ENCODE data around the gene HDGFL2.
"Not testable (repeated sequence)": the region's sequence is repeated elsewhere in the genome, so short reads cannot be mapped to it uniquely, and the experiment has no call there.

HDGFL2 gene

GRCh38 chr19:4517451-4518057 lies 45.5 kb downstream of the HDGFL2 start:
- no peak for DNase-seq

DNA sequence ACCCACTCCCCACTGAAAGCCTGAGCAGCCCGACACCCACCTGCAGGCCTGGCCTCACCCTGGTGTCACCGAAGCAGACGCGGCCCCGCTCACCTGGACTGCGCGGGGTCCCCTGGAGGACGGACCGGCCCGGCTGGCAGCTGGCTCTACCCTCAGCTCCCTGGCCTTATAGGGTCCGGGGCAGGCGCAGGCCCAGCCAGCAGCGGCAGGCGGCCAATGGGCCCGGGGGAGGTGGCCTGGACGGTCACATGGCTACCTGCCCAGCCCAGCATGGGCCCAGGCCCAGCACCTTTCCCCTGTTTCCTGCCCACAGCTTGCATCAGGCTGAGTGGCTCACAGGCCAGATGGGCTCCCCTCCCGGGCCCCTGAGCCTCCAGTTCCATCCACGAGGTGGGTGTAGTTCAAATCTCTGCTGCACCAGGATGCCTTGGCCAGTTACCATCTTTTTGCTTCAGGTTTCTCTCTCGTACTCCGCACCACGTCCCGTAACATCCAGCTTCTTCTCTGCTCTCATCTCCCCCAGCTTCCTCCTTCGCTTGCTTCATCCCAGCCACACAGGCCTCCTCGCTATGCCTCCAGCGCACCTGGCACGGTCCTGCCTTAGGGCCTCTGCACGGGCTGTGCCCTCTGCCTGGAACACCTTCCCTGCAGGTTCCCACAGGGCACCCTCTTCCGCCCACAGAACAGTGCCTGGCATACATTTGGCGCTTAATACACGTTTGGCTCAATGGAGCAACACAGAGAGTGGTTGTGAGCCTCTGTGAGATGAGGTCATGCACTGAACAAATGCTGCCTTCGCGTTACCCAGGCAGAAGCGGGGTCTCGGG lies 46.5 kb downstream of the HDGFL2 start, which contains the start of gene PLIN4:
Gene PLIN4, minus strand, starts transcription at position 142 of the 827 bp plus-strand sequence. CDS start 214 bp downstream, outside the sequence.
- no peak for DNase-seq

DNA sequence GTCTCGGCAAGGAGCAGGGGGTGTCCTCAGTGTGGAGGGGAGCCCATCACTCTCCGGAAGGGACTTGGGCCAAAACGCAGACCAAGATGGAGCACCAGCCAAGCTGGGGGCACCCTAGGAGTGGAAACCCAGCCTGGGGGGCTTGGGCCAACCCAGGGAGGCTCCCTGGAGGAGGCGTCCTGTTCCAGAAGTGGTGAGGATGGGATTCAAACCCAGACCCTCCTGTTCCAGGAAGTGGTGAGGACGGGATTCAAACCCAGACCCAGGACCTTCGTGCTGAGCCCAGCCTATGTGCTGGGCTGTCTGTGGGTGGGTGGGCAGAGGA lies 47.0 kb downstream of the HDGFL2 start:
- DNase-seq = no peak

- DNase-seq = no peak
Measured at GRCh38 chr19:4519521-4520277, 47.6 kb downstream of the HDGFL2 start.

GRCh38 chr19:4521170-4521887 lies 49.2 kb downstream of the HDGFL2 start:
- no peak for DNase-seq

DNA sequence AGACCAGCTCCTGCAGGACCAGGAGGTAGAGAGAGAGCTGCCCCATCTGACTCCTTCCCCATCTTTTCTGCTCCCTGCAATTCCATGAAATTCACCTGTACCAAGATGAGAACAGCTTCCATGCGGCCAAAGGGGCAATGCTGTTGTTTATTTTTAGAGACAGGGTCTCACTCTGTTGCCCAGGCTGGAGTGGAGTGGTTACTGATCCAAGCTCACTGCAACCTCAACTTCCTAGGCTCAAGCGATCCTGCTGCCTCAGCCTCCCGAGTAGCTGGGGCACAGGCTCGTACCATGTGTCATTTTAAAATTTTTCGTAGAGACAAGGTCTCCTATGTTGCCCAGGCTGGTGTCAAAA lies 49.8 kb downstream of the HDGFL2 start:
- no peak for DNase-seq

DNA sequence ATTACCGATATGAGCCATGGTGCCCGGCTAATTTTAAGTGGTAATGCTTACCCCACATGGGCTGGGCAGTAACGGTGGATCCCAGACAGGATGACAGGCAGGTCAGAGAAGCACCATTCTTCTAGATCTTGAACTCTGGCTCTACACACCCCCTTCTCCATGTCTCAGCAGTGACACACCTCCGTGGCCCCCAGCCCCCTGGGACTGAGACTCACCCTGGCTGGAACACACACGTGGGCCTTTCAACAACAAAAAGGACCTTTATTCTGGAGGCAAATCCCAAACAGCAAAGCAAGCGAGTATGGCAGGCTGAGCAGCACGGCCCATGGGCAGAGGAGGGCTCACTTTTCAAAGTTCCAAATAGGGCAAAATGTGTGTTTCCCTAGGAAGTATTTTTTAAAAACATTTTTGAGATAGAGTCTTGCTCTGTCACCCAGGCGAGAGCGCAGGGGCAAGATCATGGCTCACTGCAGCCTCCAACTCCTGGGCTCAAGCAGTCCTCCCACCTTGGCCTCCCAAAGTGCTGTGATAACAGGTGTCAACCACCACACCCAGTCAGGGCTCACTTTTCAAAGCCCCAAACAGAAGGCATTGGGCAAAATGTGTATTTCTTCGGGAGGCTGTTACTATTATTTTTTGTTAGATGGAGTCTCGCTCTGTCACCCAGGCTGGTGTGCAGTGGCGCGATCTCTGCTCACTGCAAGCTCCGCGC lies 50.4 kb downstream of the HDGFL2 start:
- no peak for DNase-seq

DNA sequence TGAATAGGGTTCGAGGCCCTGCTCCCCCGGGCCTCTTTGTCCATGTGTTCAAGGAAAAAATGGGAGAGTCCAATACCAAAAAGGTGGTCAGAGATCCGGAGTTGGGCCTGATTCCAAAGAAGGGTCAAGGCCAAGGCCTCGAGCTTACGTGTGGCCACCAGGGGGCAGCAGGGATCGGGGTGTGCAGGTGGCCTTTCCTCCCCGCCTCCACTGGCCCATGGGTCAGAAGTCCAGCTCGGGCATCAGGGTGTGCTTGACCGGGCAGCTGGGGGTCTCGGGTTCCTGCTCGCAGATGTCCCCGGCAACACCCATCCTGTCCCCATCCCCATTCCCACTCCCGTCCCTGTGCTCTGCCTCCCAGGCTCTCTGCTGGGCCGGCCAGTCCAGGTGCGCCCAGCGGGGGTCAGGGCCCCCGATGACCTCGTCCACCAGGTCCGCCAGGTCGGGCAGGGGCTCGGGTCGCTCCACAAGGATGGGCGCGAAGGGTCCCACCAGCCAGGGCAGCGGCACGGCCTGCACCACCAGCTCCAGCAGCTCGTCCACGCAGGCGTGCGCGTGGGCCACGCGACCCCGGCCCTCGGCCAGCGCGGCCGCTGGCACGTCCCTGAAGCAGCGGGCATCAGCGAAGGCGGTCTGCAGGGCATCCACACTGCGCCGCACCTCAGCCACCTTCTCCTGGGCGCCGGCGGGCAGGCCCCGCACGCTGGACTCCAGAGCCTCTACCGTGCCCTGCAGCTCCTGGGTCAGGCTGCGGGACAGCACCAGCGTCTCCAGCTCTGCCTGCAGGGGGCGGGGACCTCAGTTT lies 51.4 kb downstream of the HDGFL2 start:
- peak; percentile 45 to 55 for DNase-seq

DNA sequence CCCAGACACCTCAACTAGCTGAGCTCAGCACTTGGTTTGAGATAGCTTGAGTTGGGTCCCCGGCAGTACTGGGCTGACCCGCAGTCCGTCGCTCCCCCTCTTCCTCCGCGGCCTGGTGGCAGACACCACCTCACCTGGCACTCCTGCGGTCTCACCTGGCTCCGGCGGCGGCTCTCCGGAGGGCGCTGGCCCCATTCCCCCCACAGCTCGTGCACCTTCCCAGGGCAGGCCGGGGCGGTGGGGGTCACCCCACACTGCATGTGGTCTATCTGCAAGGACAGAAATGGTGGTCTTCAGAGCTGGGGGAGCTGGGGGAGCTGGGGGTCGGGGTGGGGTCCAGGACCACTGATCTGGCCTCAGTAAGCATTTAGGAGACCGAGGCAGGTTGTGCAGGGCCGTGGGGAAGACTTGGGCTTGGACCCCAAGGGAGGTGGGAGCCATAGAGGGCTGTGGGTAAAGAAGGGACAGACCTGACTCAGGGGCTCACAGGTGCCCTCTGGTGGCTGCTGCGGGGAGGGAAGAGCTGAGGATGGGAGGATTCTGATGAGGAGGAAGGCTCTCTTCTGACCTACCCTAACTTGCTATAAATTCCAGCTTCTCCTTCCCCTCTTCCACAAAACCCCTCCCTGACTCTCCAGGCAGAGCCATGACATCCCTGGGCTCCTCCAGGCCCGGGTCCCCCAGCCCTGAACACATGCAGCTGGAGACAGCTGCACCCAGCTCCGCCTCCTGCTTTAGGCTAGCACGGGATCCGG lies 52.9 kb downstream of the HDGFL2 start:
- DNase-seq = peak; percentile 82 to 83

DNA sequence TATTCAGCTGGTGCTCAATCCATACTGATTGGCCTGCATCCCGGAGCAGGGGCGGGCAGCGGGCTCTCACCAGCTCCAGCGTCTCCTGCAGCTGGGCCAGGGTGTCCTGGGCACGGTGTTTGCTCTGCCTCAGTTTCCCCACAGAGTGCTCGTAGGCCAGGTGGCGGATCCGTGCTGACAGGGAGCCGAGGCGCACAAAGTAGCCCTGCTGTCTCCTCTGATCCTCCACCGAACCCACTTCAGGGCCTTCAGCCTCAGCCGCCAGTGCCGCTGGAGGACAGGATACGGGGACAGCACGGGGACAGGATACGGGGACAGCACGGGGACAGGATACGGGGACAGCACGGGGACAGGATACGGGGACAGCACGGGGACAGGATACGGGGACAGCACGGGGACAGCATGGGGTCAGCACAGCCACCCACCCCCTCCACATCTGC lies 53.5 kb downstream of the HDGFL2 start:
- DNase-seq = no peak

DNA sequence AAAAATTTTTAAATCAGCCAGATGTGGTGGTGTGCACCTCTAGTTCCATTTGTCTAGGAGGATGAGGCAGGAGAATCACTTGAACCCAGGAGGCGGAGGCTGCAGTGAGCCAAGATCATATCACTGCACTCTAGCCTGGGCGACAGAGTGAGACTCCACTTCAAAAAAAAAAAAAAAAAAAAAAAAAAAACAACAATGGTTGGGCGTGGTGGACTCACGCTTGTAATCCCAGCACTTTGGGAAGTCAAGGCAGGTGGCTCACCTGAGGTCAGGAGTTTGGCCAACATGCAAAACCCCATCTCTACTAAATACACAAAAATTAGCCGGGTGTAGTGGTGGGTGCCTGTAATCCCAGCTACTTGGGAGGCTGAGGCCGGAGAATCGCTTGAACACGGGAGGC lies 55.3 kb downstream of the HDGFL2 start:
- not testable (repeated sequence) for DNase-seq

- no peak for DNase-seq
Measured at GRCh38 chr19:4528843-4529242, 56.7 kb downstream of the HDGFL2 start.

- DNase-seq = no peak
Measured at GRCh38 chr19:4529924-4530522, 57.9 kb downstream of the HDGFL2 start.

DNA sequence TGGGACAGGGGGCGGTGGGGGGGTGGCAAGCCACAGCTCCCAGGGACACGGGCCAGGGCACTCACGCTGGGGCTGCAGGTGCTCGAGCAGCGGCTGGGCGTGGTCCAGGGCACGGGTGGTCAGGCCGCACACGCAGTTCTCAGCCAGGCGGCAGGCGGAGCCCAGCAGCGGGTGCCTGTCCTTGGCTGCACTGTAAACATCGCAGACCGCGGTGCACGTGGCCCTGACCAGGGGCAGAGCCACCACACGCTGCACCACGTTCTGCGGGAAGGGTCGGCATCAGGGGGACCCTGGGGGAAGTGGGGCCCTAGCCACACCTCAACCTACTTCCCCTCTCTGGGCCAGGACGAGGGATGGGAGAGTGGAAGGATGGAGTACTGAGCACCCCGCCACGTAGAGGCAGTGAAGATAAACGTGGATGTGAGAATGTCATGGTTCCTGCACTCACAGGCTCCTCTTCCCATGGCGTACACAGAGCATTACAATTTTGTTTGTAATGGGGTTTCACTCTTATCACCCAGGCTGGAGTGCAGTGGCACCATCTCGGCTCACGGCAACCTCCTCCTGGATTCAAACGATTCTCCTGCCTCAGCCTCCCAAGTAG lies 59.6 kb downstream of the HDGFL2 start:
- DNase-seq = no peak

DNA sequence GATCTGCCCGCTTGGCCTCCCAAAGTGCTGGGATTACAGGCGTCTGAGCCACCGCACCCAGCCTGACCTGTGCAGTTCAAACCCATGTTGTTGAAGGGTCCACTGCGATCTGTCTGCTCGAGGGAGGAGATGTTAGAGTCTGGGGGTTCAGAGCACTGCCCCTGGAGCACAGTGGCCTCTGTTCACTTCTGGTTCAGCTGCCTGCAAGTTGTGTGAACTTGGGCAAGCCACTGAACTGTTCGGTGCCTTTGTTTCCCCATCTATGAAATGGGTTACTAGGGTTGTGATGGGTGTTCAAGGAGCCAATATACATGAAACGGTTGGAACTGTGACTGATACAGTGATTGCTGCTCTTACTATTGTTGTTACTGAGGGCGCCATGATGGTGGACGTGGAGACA lies 61.2 kb downstream of the HDGFL2 start:
- no peak for DNase-seq

DNA sequence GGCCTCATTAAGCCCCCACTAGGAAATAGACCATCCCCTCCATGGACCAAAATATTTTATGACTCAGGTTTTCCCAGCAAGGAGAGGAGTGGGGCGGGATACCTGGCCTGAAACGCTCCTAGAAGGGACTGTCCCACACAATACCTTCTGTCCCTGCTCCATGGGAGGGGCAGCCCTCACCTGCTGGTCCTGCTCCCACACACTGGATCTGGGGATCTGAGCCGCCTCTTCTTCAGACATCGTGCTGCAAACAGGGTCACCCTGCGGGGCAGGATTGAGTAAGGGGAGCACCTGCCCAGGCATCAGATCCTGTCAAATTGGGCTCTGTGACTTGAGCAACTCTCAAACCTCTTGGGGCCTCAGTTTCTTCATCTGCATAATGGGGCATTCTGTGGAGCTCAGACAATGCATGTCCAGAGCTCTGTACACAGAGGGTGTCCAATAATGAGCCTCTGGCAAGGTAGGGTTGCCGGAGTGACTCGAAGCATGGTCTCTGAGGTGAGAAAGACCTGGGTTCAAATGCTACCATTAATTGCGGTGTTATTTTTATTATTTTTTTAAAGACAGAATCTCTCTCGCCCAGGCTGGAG lies 61.8 kb downstream of the HDGFL2 start:
- no peak for DNase-seq

DNA sequence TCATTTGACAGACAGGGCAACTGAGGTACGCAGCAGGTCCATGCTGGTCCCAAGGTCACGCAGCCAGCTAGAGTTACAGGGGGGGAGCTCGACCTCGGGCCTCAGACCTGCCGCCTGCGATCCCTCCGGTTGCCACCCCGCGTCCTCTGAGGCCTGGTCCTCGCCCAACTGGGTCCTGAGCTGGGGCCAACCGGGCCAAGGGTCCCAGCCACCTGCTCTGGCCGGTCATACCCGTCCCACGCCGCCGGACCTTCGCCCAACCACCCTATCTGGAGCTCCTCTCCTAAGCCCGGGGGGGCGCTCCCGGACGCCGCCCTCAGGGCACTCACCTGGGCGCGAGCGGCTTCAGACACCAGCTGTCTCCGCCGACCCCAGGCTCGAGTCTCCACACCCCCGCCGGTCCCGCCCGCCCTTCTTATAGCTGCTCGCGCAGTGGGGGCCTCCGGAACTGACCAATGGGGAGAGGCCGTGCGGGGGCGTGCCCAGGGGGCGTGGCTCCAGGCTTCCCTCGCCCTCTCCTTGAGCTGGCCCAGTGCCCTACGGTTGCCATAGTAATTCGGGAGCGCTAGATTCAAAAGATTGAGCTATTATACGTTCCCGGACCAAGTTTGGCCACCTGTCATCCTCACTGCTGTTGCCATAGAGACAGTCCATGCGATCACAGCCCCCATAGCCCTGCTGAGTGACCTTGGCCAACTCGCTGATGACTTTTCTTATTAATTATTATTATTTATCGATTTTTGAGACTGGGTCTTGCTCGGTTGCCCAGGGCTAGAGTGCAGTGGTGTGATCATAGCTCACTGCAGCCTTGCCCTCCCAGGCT lies 63.0 kb downstream of the HDGFL2 start, which contains the start of gene PLIN5:
Gene PLIN5, minus strand, starts transcription at position 389 of the 823 bp plus-strand sequence. CDS start 1,150 bp downstream, outside the sequence.
- peak; percentile 59 to 67 for DNase-seq

DNA sequence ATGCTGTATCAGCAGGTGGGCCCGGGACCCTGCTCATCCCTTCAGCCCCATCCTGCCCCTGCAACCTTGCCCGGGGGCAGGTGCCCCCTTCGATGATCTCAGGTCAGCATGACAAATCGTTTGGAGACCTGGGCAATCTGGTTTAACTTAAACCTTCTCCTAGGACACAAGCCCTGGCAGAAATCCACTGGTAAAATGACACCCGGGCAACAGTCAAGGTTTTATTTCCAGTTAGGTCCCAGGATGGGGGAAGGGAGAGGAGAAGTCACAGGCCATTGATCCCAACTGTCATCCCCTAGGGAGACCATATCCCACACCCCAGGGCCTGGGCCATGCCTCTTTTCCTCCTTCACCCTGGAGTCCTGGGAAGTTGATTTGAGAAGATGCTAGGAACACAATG lies 64.7 kb downstream of the HDGFL2 start:
- DNase-seq = no peak
